HG03045 (cell line): ENCODE results near the gene ETV3.

ENCODE experiments used
- ATAC-seq: cut with Tn5 transposase; IDR thresholded peaks from one replicate; pipeline ENCODE4 v1.9.1; 2021; ENCODE audit warnings: mild to moderate bottlenecking, moderate library complexity; ENCODE audit not compliant: unreplicated experiment

The ETV3 gene

DNA sequence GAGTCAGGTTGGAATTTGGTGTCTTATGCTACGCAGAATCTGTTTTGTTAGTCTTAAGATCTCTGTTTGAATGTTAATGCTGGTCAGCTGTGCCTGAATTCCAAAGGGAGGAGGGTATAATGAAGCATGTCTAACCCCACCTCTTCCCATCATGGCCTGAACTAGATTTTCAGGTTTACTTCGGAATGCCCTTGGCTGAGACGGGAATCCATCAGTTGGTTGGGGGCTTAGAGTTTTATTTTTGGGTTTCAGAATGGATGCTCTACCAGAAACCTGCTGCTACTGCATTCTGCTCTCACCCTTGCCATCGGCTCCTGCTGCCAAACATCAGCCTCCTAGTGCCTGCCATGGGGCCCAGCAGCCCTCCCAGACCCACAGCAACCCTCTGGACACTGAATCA is 24.1 kb upstream of the ETV3 start:
- ATAC-seq, result no peak

GRCh38 chr1:157161901-157162300 is 23.7 kb upstream of the ETV3 start:
- no peak for ATAC-seq

- no peak for ATAC-seq
Observed at GRCh38 chr1:157158967-157159366, 20.8 kb upstream of the ETV3 start.

DNA sequence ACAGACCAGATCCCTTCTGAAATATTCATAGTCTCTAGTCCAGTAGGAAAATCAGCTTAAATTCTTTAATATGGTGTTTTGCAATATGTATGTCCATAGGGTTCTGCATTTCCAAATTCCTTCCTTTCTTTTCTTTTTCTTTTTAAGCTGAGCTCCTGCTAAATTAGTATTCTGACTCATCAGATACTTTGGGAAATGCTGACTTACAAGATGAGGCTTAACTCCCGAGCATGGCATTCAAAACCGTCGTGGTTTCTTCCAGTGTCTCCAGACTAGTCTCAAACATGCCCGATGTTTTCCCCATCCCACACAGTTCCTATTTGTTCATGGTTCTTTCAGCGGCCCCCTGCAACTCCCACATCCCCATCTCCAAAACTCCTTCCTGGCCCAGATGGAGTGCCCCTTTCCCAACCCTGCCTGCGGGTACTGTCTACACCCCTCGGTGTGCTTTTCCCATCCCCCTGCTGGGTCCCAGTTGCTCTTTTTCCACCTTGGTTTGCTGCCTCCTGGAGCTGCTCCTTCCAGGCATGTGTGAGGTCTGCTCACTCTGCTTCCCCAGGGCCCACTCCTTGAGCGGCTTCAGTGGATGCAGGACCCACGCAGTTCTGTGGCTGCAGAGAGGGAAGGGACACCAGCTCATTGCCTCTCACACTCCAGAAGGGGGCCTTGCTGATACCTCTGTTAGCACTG is 19.5 kb upstream of the ETV3 start:
- ATAC-seq, result no peak

DNA sequence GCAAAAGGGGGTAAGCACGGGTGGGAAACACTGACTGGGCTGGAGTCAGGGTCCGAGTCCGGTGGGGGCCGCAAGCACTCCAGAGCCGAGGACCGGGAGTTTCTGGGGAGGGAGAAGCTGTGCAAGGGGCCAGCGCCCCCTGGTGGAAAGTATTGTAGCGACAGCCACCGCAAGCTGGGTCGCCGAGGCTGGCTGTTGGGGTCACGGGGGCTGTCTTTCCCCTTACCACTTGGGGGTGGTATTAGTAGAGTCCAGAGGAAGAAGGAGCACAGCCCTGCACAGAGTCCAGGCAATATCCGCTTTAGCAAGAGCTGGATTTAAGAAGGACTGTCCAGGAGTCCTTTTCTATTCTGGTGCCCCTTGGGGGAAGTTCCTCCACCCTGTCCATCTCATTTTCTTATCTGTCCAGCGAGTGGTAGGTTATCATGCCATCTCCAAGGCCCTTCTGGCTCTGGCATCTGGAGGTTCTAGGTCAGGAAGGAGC is 17.9 kb upstream of the ETV3 start:
- no peak for ATAC-seq

DNA sequence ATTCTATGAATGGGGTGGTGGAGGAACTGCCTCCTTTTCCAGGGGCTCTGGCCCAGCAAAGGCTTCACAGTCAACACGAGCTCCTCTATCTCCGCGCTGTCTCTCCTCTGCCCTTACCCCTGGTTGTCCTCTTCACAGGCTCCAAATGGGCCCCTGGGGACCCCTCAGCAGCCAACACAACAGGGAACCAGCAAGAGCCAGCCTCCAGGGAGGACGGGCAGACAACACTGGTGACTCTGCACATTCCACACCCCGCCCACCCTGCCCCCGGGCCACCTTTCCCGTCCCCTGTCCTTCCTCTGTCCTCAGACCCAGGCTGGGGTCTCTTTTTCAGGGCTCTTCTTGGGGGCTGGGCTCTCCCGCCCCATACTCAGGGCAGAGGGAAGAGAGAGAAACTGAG is 17.5 kb upstream of the ETV3 start:
- ATAC-seq, result no peak

DNA sequence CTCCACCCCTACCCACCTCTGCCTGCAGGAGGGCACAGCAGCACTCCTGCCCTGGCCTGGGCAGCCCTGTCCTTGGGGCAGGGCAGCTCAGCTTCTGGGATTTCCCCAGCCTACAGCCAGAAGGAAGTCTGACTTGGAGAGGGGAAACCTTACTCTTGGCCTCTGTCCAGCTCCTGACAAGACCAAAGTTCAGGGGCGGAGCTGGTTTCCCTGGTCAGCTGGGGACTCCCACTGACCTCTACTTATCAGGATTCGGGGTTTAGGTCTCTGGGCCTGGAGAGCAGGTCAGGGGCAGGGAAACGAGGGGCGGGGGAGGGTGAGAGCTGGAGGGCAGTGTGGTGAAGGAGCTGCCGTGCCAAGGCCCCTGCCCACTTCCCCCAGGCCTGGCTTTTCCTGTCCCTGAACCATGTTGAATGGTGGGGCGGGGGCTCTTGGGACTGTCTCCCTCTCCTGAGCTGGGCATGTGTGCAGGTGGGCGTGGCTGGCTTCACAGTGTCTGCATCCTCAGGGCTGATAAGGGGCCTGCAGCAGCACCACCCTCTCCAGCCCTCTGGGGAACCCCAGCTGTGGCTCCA is 16.8 kb upstream of the ETV3 start:
- no peak for ATAC-seq

GRCh38 chr1:157154291-157154690 is 16.1 kb upstream of the ETV3 start:
- no peak for ATAC-seq

DNA sequence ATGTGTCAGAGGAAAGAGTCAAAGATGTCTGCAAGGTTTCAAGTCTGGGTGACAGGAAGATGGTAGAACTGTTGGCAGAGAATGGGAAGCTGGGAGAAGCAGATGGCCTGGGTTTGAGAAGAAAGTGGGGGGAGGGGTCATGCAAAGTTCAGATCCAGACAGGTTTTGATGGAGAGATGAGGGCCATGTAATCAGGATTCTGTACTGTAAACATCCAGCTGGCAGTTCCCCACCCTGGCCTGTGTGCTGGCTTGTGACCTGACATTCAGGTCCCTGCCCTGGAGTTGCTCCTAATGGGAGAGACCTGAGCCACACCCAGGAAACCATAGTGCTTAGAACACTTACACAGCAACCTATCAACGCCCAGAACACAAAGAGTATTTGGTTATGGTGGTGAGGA is 15.6 kb upstream of the ETV3 start:
- ATAC-seq, result no peak

GRCh38 chr1:157152510-157152909 is 14.3 kb upstream of the ETV3 start:
- ATAC-seq, result no peak

DNA sequence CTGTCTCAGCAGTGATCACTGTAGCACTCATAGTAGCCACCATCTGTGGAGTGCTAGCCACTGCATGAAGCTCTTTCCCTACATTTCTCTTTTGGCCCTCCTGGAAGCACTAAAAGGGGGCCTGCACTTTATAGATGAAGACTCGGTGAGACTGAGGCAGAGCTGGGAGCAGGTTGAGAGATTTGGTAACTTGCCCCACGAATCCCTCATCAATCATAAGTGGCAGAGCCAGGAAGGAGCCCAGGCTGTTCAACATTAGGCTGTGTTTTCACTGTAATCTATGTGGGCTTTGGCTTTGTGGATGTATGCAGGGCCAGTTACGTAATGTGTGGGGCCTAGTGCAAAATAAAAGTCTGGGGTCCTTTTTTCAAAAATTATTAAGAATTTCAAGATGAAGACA is 13.3 kb upstream of the ETV3 start:
- no peak for ATAC-seq

- ATAC-seq, result no peak
Observed at GRCh38 chr1:157151073-157151472, 12.9 kb upstream of the ETV3 start.

DNA sequence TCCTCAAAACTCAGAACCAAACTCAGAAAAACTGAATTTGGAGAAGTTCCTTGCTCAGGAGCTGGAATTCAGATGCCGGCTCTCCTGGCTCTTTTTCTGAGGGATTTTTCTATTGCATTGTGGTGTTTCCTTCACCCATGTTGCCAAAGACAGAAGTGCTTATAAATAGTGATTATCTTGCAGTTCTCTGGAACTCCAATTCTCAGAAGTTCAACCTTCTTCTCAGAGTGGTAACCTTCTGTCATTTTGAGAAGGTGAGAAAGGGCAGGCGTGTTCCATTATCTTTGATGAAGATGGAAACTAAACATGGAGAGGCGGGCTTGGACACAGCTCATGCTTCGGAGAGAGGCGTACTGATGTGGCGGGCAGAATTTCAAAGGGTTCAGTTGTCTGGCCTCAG is 12.4 kb upstream of the ETV3 start:
- ATAC-seq, result no peak

DNA sequence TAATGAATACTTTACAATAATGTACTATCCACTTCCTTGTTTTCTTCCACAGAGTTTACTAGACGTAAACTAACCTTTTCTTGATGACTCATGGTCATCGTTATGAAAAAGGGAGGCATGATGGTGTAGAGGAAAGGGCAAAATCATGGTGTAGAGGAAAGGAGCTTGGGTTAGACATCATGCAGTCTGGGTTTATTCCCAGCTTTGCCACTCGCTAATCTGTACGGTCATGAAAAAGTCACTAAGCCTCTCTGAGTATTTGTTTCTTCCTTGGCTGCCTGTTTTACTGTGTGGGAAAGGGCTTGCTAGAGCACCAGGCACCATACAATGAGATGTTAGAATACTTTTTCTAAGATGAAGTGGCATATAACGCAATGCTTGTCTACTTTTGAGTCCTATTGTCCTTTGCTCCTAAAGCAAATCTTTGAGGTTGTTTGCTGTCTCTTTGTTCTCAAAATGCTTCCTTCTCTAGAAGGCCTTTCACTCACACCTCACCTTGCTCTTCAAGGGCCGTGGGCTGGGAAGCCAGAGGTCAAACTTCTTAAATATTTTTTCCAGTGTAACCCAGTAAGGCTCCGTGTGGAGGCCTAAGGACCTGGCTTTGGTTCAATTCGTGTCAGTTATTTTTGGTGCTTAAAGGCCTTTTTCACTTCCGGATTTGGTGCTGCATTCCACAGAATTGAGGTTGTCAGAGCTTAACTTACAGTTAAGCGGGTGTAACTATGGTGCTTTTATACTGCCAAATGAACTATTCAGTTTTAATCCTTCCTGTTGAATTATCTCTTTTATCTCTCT is 9.9 kb upstream of the ETV3 start:
- no peak for ATAC-seq

DNA sequence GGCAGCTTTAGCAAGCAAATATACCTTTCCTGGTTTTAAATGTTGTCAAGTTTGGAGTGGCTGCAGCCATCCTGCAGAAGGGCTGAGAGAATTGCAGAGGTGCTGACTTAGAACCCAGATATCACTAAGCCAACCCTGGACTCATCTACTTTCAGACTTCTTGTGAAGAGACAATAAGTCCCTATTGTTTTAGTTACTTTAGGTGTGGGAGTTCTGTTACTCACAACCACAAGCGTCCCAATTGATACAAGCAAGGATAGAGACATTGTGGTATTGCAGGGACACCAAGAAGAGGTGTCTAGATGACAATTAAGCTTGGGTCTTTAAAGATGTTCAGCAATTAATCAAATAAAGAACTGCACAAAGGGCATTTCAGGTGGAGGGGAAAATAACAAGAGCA is 8.8 kb upstream of the ETV3 start:
- ATAC-seq, result no peak

GRCh38 chr1:157146244-157146643 is 8.0 kb upstream of the ETV3 start:
- ATAC-seq, result no peak

GRCh38 chr1:157145076-157145475 is 6.9 kb upstream of the ETV3 start:
- no peak for ATAC-seq

- ATAC-seq, result no peak
Observed at GRCh38 chr1:157144509-157144908, 6.3 kb upstream of the ETV3 start.

DNA sequence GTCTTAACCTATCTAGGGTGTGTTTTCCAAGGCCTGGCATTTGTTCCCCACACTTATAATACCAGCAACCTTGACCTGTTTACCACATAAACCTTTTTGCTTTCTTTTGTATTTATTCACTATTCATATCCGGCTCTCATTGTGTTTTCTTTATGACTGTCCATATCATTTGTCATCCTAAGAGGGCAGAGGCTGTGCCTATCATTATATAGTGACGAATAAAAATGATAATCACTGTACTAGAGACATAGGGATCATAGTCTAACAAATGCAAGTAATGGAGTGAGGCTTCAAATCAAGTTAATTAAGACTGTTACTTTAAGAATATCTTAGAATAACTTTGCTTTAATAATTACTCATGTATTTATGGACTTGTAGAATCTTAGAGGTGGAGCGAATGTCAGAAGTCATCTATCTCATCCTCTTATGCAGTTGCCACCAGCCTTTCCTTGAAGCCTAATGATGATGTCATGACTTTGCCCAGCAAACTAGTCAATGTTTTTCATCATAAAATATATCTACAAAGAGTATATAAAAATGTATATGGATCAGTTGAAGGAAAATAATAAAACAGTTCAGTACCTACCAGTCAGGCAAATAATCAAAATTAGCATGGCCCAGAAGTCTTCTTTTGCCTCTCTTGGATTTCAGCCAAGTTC is 4.7 kb upstream of the ETV3 start:
- no peak for ATAC-seq

GRCh38 chr1:157142201-157142600 is 4.0 kb upstream of the ETV3 start:
- no peak for ATAC-seq

- ATAC-seq, result no peak
Observed at GRCh38 chr1:157141212-157141855, 3.1 kb upstream of the ETV3 start.
